GM18517 (cell line): ENCODE measurements around the gene SLC40A1.

Experiments used
- ATAC-seq: cut with Tn5 transposase; IDR thresholded peaks from one replicate; pipeline ENCODE4 v1.9.1; 2021; ENCODE audit warnings: mild to moderate bottlenecking, moderate library complexity; ENCODE audit not compliant: unreplicated experiment

Gene SLC40A1

DNA sequence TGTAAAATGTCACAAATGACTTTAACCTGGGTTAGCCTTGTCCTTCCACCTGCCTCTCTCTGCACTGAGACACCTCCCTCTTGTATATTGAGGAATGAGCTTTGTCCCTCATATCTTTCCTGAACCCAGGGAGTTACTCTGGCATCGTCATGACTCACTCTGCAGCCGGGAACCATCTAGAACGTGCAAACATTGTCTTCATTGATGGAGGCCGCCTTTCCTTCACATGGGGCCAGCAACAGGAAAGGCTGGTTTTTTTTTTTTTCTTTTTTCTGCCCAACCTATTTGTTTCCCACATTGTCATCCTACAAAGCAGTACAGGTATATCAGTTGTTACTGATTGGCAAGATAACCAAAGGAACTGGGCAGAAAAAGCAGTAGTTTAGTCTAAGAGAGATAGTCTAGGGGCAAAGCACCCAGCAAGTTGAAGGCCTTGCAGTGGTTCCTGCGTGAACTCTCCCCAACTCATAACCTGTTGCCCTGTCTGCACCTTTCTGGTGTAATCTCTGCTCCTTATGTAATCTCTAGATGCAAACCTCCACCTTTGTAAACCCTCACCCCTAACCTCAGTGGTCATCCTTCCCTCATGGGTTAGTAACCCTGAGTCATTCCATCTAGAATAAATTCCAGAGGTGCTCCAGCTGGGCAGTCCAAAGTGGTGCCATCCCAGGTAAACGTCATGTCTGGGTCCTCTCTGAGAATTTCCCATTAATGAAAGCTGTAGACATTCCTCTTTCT is 38.3 kb downstream of the SLC40A1 start:
- ATAC-seq: no peak

DNA sequence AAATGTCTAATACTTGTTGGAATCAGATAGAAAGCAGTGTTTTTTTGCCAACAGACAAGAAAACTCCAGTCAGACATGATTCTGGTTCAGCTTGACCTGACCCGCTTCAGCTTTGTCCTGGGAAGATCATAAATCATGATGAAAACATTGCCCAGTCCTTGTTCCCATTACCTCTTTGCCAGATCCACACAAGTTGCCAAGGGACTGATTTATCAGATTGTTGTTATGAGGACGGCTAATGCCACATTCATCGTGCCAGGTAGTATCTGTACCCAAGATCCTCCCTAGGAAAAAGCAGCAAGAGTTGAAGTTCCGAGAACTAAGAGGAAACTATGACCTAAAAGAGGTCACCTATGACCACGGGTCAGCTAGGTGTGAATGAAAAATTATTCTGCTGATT is 39.0 kb downstream of the SLC40A1 start:
- no peak for ATAC-seq

DNA sequence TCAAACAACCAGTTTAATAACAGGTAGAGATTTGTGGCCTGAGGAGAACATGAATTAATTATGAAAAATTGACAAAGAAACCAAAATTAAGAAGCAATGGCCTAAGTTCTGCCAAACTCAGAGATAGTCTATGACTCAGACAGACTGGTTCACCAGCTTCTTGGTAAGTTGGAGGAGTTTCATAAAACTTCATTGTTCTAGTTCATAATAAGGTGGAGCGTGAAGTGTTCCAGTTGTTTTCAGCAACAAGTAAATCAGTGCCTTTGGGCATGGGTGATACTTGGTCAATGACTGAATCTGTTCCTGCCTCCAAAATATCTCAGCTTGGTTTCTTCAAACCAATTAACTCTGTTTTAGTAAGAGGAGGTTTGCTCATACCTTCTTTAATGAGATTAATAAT is 40.0 kb downstream of the SLC40A1 start:
- ATAC-seq: no peak

DNA sequence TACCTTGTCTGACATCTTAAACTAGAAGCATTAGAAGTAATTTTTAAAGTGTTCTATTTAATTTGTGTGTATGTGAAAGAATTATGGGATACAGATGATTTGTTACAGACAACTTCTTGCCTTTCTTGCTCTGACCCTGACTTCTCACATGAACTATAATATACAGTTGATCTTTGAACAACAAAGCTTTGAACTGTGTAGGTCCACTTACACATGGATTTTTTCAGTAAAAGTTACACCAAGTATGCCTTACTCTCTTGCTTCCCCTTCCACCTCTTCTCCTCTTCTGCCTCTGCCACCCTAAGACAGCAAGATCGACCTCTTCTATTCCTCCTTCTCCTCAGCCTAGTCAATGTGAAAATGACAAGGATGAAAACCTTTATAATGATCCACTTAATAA is 42.2 kb downstream of the SLC40A1 start:
- ATAC-seq: no peak

DNA sequence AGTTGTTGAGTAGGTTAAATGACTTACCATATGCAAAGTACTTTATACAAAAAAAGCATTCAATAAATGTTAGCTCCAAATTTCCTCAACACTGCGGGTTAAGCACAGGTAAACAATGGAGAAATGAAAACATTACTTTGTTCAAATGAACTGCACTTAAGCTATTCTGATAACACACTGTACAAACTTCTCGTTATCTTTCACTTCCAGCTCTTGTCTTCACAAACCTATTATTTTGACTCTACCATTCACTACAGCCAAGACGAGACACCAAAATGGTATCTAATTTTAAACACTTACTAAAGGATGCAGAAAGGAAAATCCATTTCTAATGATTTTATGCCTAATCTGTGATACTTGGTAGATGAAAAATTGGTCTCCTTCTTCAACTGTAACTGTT is 43.8 kb downstream of the SLC40A1 start:
- no peak for ATAC-seq

DNA sequence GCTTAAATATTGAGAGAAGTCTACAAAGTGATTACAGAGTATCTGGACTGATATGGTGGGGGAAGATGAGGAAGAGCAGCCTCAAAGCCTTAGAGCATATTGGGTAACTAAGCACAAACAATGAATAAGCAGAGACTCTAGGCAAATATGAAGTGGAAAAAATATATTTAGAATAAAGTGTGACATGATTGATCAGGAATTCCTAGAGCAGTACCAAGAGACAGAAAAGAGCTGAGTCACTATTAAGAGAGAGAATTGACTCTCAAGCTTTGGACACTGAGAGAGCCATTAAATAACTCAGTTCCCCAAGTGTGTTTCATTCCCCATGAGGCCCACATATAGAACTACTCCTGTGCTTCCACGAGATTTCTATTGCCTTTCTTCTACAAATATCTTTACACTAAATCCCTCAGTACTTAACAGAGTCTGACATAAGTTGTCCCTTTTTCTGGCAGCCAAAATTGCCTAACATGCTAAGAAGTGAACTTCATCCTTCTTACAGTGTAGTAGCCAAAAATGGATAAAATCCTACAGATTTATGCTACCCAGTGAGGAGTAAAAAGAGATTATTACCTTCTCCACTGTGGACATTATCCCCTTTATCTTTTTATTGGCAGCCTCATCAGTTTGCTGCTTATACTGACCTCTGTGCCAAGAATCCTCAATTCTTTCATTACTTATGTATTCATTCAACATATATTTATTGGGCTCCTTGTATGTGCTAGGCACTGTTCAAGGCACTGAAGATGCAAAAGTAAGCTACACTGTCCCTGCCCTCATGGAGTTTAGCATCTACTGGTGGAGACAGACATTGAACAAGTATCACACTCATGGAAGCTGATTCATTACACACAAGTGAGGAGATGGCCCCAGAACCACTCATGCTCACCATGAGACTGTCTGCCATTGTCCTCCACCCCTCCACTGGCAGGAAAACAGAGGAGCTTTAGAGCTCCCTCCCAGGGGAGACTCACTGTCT is 45.4 kb downstream of the SLC40A1 start:
- ATAC-seq: no peak

DNA sequence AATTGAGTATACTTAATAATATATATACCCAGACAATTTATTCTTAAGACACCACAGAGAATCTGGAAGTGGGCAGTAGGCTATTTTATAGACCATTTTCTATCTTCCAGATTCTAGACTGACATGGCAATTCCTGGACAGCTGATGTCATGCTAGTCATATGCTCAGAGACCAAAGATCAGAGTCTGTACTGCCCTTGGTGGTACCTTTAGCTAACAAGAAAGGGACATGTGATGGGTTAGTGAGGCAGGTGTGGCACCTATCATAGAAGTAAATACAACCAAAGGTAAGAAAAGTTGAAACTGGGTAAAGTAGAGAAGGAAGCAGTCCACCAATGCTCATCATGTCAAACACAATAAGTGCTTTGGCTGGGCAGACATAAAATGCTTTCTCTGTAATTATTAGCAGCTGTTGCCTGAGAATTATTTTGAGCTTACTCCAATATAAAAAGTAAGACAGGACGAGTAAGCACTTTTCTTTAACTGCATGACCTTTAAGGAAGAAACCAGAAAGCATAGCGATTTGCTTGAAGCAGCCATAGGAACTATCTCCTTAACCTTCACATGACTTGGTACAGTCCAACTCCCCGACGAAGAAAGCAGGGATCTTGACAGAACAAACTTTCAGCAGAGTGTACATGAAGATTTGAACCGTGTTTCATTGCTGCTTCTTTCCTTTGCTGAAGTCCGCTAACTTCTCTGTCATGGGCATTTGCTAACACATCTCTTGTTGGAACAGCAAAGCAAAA is 47.1 kb downstream of the SLC40A1 start:
- ATAC-seq: no peak

DNA sequence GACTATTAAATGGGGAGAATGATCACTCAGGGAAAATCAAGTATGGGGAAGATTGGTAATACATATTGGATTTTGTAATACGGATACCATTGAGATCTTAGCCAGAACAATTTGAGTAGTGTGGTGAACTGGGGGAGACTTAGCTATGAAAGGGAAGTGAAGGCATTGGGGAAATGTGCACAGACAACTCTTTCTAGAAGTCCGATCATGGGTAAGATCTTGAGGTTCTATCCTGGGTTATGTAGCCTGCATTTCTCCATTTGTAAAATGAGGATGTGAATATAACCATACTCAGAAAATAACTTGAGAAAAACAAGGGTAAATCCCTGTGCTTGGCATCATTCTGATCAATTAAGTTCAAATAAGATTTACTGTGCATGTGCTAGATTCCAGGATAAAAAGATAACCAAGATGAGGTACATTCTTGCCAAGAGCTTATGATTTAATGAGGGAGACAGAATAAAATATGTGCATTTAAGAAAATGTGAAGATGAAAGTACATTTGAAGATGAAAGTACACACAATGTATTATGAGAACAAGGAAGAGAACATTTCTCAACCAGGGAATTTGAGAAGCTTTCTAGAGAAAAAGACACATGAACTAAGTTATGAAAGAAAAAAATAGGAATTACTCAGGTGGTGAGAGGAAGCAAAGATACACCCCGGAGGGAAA is 49.5 kb downstream of the SLC40A1 start:
- no peak for ATAC-seq

DNA sequence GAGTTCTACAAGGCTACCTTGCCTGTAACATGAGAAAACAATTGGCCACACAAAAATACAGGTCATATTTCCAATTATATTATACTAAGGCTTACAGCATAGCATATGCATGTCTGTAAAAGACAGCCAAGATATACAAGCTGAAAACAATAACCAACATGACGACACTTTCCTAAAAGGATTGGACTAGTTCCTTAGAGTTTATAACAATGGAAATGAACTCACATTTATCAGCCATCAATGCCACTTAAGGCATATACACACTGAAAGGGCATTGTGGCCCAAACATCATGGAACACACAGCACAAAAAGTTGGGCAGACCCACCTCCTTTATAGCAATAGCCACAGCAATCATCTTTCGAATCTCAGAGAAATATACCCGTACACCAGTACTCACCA is 52.0 kb downstream of the SLC40A1 start:
- ATAC-seq: no peak

DNA sequence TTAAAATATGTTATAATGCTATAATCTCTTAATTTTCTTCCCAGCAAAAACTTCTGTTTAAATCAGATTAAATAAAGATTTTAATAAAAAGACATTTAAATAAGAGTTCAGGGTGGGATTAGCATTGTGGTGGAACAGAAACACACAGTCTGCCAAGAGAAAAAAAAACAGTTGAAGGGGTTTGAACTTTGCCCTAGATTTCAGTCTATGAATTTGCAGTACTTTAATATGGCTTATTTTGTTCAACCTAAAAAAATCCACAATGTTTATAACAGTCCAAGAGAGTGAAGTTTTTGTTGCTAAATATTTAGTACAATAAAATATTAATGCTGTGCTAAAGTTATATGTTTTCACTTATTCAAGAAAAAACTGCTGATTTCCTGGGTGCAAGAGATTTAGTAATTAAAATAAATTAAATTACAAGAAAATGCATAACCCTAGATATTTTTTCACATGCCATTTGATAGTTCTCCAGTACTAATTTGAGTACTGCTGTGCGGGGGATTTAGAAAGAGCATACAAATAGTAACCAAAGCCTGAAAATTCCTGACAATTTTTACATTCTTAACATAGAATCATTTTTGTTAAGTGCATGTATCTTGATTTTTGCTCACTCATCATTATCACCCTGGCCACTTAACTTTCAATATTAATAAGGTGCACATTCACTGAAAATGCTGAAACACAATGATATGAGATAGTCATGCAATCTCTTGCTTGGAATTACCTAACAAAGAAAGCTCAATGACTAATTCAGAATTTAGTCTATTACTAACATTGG is 52.6 kb downstream of the SLC40A1 start:
- ATAC-seq: no peak

DNA sequence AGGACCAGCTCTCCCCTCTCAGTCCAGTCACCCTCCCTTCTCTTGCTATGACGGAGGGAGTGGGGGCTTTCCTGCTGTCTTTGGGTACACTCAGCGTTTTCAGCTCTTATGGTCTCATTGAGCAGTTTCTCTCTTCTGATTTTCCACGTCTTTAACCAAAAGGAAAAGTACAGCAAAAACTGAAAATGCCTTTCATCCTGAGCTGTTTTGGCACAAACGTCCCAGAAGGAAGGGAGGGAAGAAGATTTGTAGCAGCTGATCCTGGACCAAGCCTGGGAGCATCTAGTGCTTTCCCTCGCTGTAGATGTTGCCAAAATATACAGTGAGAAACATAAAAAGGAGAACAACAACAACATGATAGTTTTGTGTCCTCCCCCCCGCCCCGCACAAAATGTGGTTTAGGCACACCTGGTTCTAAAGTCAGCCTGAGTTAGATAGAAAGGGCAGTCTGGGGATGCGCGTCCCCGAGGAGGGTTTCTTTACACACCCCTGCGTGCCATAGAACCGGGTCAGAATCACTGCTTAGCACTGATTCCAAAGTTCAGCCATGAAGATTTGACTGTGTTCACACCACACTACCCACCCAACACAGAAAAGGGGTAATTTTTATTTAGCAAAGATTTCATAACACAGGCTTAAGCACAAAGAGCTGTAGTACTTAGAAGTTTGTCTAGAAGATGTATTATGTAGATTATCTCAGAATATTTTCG is 53.4 kb downstream of the SLC40A1 start:
- no peak for ATAC-seq

DNA sequence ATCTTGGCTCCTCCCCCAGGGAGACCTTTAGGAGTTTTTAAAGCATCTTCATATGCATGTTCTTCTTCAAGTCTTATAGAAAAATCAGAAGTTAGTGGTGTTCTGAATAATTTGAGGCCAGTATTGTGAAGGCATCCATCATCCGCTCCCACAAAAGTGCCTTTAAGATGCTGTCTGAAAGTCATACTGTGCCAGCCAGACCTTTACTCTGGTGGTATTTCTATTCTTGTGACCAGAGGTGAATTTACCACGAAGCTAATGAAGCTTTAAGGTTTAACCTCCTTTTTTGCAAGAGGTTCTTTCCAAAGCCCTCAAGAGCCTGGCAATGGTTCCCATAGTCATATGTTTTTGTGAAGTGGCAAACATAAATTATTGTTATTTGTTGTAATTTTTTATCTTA is 54.3 kb downstream of the SLC40A1 start:
- no peak for ATAC-seq

DNA sequence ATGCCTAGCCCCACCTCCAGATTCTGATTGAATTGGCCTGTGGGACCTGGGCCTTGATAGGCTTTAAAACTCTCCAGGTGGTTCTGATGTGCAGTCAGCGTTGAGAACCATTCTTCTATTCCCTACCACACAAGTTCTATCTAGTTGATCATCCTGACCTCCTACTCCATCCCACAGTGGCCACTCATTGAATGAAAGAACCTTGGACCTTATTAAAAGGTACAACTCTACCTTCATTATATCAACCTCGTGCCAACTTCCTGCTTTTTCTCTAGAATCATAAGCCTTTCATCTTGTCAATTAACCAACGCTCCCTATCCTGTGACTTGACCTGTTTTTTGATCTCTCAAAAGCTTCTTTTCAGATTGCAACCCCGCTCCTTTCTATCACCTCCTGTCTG is 55.8 kb downstream of the SLC40A1 start:
- no peak for ATAC-seq

DNA sequence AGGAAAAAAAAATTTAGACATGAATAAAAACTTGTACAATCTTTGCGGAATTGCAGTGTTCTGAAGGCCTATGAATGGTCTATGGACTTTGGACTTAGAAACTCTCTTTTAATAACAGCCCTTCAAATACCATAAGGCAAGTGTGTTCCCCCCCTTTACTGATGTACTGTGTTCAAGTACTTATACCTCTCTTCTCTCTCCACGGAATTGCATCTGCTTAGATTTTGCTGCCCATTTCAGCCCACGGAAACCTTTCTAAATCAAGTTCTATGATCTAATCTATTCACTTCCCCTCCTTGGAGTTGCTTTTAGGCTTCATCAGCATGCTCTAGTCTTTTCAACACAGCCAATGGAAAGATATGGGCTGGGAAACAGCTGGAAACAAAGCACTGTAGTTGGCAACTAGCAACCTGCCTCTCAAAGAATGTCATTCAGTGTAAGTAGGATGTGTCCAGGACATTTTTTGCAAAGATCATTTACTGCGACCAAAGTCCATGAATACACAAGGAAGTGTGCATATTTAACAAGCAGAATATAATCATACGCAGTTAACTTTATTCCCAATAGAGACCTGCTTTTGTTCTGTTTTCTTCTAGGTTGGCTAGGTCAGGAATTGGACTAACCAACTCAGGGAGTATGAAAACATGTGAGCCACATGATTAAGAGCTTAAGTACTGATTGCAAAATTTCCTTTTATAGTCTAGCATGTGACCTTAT is 58.0 kb downstream of the SLC40A1 start:
- no peak for ATAC-seq

DNA sequence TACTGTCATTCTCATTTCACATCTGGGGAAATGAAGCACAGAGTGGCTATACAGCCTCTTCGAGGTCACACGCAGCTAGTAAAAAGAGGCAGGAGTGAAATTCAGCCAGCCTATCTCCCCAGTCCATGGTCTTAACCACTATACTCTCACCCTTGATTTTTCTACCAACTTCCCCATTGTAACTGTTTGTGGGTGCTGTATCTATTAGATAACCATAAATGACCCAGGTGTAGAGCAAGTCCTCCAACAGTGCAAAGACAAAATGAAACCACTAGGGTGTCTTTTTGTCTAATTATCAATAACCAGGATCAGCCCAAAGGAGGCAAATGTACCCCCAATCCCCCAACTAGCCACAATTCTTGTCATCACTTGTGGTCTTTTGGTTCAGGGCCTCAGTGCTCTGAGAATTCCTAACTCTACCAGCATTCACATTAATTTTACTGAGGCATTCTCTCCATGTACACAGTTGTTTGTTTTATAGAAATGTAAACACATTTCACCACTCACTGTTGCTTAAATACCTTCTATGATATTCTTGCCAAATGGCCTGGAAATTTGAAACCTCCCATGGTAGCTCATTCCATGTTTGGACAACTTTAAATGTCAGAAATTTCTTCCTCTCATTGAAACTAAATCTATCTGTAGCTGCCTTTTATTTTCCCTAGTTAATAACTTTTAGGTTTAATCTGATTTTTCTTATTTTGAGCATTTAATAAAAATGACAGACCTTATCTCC is 58.7 kb downstream of the SLC40A1 start:
- ATAC-seq: peak; percentile 50

DNA sequence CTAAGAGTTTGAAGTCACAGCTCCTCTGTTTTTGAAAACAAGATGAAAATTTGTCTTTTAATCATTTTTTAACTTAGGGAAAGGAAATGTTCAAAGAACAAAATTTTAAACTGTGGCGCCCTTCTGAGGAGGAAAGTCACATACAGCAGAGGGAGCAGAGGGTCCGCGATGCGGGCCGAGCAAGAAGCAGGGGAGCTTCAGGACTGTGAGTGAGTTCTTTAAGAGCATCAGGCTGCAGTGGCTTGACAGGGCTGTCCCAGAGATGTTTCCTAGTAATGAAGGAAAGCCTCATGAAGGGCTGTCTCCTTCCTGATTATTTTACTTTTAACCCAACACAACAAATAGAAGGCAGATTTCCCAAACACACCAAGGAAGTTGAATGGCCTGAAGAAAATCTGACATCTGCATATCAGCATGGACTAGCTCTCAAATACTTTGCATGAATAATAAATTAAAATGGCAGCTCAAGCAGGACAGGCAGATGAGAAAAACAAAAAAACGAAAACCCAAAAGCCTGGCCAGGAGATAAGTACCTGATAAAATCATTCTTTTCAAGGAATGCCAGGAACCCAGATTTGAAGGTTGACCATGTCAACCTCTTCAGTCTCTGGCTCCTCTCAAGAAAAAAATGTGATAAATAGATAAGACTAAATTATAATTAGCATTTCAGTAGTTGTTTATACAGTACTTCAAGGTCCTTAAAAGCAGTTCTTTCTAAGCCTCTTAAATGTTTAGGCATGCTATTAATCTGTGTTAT is 60.8 kb downstream of the SLC40A1 start:
- ATAC-seq: no peak

DNA sequence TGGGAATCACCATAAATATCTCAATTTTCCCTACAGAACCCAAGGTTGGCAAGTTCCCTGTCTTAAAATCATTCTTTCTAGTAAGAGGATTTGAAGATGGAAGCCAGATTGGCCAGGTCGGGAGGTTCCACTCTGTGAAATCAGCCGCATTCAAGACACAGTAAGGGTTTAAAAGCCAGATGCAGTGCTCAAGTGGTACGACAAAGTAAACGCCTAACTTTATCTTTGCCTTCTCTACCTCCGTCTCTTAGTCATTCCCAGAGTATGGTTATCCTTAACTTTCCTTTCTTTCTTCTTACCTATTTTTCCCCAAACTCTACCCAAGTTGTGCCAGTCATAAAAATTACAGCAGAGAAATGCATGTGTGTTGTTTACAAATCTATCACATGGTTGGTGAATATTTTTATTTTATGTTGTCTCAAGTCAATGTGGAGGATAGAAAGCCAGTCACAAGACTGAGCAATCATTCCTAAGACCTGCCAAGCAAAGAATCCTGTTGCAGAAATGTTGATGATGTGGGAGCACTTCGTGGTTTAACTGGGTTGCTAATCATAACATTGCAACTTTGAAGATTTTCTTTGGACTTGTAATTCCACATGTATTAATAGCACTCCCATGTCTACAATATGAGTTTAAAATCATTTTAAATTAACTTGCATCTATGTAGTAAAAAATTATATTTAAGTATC is 62.6 kb downstream of the SLC40A1 start:
- no peak for ATAC-seq
